Right atrium auricular region (tissue), 2 donors: ENCODE data around the gene ZFP69. TPM values are rescaled to one million over a fixed set of nuclear protein-coding genes. Genes with fewer than 3 reads are reported as not detected.

Source experiments
- DNase-seq: peaks from one replicate; pipeline ENCODE4 v3.0.0-alpha.2; 2019; ENCODE audit warnings: low spot score
- H3K27ac ChIP-seq, 2 donors: fragments of 200-600 bp; sonication (generic); 1 replicate in 1 of 2; 2 replicates in 1 of 2; pipeline ENCODE4 v1.5.1; 2016 to 2019
- H3K27me3 ChIP-seq, 2 donors: fragments of 200-600 bp; sonication (generic); one replicate each; pipeline versions ENCODE4 v1.5.1 to v1.6.0; 2017 to 2019
- H3K36me3 ChIP-seq: fragments of 200-600 bp; sonication (generic); one replicate; pipeline ENCODE4 v1.5.1; 2016
- H3K4me1 ChIP-seq, 2 donors: fragments of 200-600 bp; sonication (generic); one replicate each; pipeline versions ENCODE4 v1.5.1 to v1.6.0; 2017 to 2019
- H3K4me3 ChIP-seq, 2 donors: fragments of 200-600 bp; sonication (generic); 1 replicate in 1 of 2; 2 replicates in 1 of 2; pipeline ENCODE4 v1.5.1; 2017 to 2019; ENCODE audit warnings: mild to moderate bottlenecking in 1 of 2, moderate library complexity in 1 of 2
- H3K9me3 ChIP-seq, 2 donors: fragments of 200-600 bp; sonication (generic); one replicate each; pipeline ENCODE4 v1.5.1; 2019
- CTCF ChIP-seq, 2 donors: fragments of 200-600 bp; sonication (generic); IDR thresholded peaks; one replicate each; pipeline ENCODE4 v1.5.1; 2019; ENCODE audit warnings: antibody characterized with exemption in 2 of 2
- total RNA-seq, 2 donors: library from RNA; depleted of rRNA; stranded (reverse); fragments of >200 nt; gene quantifications; one replicate each; pipeline ENCODE4 v1.1.0, GENCODE V29; 2016

Gene ZFP69
- total RNA-seq, 2 donors from 2014 or later = 1.6 to 2.0 TPM

- Histone ChIP-seq H3K4me3 (no peak overlapping the region), H3K27ac (no peak overlapping the region), H3K9me3 (peaks cover 0 to 50% of the 10 kb centered on the region in 2 donors), H3K27me3 (no peaks in the 10 kb centered on the region), H3K4me1 (peaks cover 0 to 9% of the 10 kb centered on the region in 2 donors), H3K36me3 (peaks cover 15% of the 10 kb centered on the region)
- no peak for TF ChIP-seq CTCF (IDR thresholded peaks at IDR 0.05)
- DNase-seq = no peak
Observed at GRCh38 chr1:40454873-40455272, 22.2 kb upstream of the ZFP69 start.

GRCh38 chr1:40462956-40463590, 14.0 kb upstream of the ZFP69 start:
- Histone ChIP-seq H3K4me3 (no peak overlapping the region), H3K9me3 (peaks cover 38 to 100% of the 10 kb centered on the region in 2 donors), H3K4me1 (no peaks in the 10 kb centered on the region), H3K27ac (no peak overlapping the region), H3K27me3 (no peaks in the 10 kb centered on the region), H3K36me3 (peaks cover 5% of the 10 kb centered on the region)
- no peak for DNase-seq
- TF ChIP-seq CTCF (IDR thresholded peaks at IDR 0.05) = no peak

GRCh38 chr1:40469327-40469726, 7.8 kb upstream of the ZFP69 start:
- no peak for TF ChIP-seq CTCF (IDR thresholded peaks at IDR 0.05)

GRCh38 chr1:40475268-40475667, 1.8 kb upstream of the ZFP69 start:
- H3K27me3 ChIP-seq = no peaks in the 10 kb centered on the region
- H3K36me3 ChIP-seq = no peaks in the 10 kb centered on the region
- TF ChIP-seq CTCF (IDR thresholded peaks at IDR 0.05) = no peak
- peaks cover 0 to 5% of the 10 kb centered on the region in 2 donors for H3K4me1 ChIP-seq
- DNase-seq = no peak
- no peak overlapping the region for H3K4me3 ChIP-seq
- H3K9me3 ChIP-seq = peaks cover 0 to 25% of the 10 kb centered on the region in 2 donors
- H3K27ac ChIP-seq = no peak overlapping the region

More at GRCh38 chr1:40469327-40469726, 7.8 kb upstream of the ZFP69 start:
- Histone ChIP-seq H3K4me1 (no peaks in the 10 kb centered on the region), H3K27ac (no peak overlapping the region), H3K36me3 (no peaks in the 10 kb centered on the region), H3K4me3 (no peak overlapping the region), H3K27me3 (no peaks in the 10 kb centered on the region), H3K9me3 (peaks cover 8 to 69% of the 10 kb centered on the region in 2 donors)
- DNase-seq = no peak

GRCh38 chr1:40477678-40478053, 576 bp downstream of the ZFP69 start:
- Histone ChIP-seq H3K36me3 (peaks cover 10% of the 10 kb centered on the region), H3K4me1 (peaks cover 0 to 5% of the 10 kb centered on the region in 2 donors), H3K27ac (peak overlapping the region; percentile 28 to 35), H3K9me3 (peaks cover 0 to 14% of the 10 kb centered on the region in 2 donors), H3K27me3 (no peaks in the 10 kb centered on the region), H3K4me3 (peak overlapping the region; percentile 67)
- no peak for TF ChIP-seq CTCF (IDR thresholded peaks at IDR 0.05)
- no peak for DNase-seq

GRCh38 chr1:40478276-40478675, 1.2 kb downstream of the ZFP69 start:
- H3K4me3 ChIP-seq = peak overlapping the region in 1 of 2 donors; percentile 67
- DNase-seq = no peak
- H3K4me1 ChIP-seq = peaks cover 0 to 5% of the 10 kb centered on the region in 2 donors
- no peaks in the 10 kb centered on the region for H3K27me3 ChIP-seq
- no peak for TF ChIP-seq CTCF (IDR thresholded peaks at IDR 0.05)
- peaks cover 0 to 14% of the 10 kb centered on the region in 2 donors for H3K9me3 ChIP-seq
- no peak overlapping the region for H3K27ac ChIP-seq
- peaks cover 12% of the 10 kb centered on the region for H3K36me3 ChIP-seq
